HG02610 (cell line): ENCODE results near the gene SREK1.

ENCODE experiments used
- ATAC-seq: cut with Tn5 transposase; IDR thresholded peaks from one replicate; pipeline ENCODE4 v1.9.1; 2021; ENCODE audit warnings: mild to moderate bottlenecking, moderate library complexity; ENCODE audit not compliant: unreplicated experiment

The SREK1 gene

DNA sequence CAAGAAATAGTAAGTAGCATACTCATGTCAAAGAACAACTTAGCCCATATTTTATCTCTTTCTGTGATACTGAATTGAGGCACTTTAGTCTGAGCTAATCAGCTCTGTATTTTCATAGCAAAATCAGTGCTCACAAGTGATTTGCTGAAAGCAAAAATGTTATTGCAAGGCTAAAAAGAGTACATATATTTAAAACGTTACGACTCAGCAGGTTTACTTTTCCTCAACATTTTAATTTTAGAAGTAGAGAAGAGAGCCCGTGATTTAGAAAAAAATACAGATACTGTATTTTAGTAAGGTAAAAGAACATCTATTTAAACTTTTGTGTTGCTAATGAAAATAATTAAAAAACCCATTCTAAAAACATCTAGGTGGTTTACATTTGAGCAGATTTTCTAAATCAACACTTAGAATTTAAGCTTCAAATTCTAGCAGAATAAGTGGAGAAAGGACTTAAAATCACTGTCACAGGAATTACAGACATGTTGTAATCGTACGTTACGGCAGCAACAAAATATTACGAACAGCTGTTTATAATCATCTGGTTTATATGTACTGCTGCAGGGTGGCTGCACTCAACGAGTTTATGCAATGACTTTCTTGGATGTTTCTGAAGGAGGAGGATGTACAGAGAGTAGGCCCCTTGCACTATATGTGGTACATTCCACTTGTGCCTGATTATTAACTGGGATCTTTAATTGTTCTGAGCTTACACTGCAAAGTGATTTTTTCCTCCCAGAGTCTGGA, 20.1 kb downstream of the SREK1 start:
- ATAC-seq, result no peak

DNA sequence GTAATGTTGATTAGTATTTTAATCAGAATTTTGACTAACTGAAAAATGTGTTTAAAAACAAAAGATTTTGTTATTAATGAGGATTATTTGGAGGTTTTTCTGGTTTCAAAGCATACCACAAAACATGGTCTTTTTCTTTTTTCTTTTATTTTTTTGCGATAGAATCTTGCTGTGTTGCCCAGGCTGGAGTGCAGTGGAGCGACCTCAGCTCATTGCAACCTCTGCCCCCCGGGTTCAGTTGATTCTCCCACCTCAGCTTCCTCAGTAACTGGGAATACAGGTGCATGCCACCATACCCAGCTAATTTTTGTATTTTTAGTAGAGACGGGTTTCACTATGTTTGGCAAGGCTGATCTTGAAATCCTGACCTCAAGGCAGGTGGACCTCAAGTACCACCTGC, 24.1 kb downstream of the SREK1 start:
- no peak for ATAC-seq

GRCh38 chr5:66169534-66169933, 25.4 kb downstream of the SREK1 start:
- peak; percentile 86 for ATAC-seq

DNA sequence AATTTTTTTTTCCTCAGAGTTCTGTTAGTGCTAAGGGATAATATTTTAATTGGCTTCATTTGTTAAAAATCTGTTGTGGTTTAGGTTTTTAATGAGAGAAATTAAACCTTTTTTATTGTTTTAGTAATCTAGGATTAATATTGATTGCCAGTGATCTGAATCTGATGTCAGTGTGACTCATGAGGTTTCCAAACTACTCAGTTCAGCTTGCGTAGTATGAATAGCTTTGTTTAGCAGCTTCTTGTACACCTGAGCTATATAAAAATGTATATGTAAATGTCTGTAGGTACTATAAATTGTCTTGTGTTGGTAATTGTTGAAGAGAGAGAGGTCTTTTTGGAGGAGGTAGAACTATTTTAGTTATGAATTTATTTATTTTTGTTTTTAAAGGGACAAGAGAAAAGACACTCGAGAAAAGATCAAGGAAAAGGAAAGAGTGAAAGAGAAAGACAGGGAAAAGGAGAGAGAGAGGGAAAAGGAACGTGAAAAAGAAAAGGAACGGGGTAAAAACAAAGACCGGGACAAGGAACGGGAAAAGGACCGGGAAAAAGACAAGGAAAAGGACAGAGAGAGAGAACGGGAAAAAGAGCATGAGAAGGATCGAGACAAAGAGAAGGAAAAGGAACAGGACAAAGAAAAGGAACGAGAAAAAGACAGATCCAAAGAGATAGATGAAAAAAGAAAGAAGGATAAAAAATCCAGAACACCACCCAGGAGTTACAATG, 26.3 kb downstream of the SREK1 start:
- ATAC-seq, result no peak

- no peak for ATAC-seq
These were observed 27.5 kb downstream of the SREK1 start for GRCh38 chr5:66171349-66172344.

DNA sequence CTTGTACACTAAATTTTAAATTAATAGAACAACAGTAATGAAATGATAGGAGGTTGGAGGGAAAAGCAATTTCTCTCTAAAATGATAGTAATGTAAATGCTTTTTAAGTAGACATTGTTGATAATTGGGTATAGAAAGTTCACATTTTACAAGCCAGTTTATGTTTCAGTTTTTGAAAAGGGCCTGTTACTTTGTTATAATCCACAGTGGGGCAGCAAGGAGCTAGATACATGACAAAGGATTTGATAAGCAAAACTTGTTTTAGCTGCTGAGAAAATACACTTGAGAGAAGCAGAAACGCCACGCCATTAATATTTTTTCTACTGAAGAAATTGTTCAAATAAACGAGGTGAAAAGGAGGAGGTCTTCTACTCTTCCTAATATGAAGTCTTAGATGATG, 30.2 kb downstream of the SREK1 start:
- ATAC-seq, result no peak

DNA sequence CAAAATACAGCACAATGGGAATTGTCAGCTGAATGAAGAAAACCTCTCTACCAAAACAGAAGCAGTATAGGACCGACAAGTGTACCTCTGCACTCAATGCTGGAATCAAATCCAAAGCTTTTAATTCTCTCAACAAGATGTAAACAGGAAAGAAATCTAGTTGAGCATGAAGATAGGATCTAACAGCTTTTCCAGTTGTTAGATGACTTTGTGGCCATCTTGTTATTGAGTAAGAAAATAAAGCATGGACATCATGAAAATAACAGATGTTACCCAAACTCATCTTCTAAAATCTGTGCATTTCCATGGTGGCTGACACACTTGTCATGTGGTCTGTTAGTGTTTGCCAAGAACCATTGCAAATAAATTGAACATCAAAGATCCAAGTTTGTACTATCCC, 34.7 kb downstream of the SREK1 start:
- ATAC-seq, result no peak

GRCh38 chr5:66179297-66180051, 35.4 kb downstream of the SREK1 start:
- no peak for ATAC-seq

DNA sequence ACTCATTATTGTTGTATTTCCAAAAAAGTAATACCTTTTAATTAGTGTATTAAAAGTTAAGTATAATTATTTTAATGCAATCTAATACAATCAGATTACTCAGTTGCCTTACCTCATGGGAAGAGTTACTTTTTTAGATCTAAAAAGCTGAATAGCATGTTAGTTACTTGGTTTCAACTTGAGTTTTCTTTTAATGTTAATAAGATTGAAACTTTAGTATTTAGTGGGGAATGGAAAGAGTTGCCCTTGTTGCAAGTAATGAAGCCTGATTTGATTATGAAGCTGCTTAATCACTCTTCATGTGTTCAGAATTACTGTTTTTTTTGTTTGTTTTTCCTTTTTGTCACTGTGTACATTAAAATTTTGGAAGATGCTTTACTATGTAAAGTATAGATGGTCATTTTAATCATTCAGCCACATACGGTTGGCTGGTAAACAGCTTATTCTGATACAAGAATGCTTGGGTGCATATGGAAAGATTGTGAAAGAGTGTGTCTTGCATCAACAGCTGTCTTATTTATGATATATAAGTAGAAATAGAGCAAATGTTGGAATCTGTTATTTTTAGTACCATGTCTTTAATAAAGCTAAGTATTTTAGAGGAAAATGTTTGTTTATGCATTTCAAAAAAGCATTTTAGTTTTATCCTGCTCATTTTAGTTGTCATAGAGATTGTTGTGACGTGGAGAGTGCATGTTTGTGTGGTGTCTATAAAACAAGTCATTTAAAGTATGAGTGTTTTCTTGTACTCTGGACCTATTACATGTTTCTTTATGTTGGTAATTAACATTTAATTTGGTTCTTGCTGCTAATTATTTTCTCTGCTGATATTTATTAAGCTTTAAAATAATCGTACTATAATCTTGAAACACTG, 36.4 kb downstream of the SREK1 start:
- no peak for ATAC-seq

DNA sequence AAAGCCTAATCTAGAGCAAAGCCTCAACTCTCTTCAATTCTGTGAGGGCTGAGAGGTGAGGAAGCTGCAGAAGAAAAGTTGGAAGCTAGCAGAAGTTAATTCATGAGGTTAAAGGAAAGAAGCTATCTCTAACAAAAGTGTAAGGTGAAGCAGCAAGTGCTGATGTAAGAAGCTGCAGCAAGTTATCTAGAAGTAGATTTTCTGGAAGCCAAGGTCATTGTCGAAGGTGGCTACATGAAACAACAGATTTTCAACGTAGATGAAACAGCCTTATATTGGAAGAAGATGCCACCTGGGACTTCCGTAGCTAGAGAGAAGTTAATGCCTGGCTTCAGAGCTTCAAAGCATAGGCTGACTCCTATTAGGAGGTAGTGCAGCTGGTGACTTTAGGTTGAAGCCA, 42.0 kb downstream of the SREK1 start:
- no peak for ATAC-seq

DNA sequence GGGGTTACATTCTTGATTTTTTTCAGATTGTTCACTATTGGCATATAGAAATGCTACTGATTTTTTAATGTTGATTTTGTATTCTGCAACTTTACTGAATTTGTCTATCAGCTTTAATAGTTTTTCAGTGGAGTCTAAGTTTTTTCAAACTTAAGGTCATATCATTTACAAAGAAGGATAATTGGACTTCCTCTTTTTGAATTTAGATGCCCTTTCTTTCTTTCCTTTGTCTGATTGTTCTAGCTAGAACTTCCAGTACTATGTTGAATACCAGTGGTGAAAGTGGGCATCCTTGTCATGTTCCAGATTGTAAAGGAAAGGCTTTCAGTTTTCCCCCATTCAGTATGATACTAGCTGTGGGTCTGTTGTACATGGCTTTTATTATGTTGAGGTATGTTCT, 49.3 kb downstream of the SREK1 start:
- no peak for ATAC-seq

GRCh38 chr5:66197764-66198405, 53.8 kb downstream of the SREK1 start:
- ATAC-seq, result no peak

- ATAC-seq, result no peak
These were observed 54.7 kb downstream of the SREK1 start for GRCh38 chr5:66198837-66199236.

- no peak for ATAC-seq
These were observed 59.4 kb downstream of the SREK1 start for GRCh38 chr5:66203531-66203930.

GRCh38 chr5:66206465-66206864, 62.4 kb downstream of the SREK1 start:
- ATAC-seq, result no peak

DNA sequence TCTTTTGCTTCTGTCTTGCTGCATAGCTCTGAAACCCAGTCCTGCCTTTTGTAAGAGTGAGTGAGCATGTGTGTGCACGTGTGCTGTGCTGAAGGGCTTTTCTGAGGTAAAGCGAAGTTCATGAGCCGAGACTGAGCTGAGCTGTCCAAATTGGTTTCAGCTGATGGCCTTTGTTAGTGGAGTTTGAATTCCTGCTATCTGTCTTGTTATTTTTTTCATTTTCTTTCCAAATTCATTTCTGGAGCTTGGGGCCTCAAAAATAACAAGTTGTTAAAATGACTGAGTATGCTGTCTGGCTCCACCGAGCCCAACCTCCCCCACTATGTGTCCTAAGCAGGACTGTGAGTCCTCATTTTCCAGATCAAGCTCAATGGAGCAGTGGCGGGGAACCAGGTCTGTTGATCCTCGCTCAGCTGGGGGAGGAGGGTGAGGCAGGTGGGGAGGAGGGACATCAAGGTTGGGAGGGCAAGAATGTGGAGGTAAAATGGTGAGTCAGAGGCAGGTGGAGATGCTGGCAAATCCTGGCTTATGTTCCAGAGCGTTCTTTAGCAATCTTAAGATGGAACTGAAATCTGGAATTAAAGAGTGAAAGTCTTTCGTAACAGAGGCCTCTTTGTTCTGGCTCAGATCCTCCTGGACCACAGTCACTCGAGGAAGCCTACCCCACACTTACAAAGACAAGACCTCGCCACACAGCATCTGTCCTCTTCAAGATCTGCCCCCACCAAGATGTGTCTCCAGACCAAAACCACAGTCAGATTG, 63.9 kb downstream of the SREK1 start:
- ATAC-seq, result no peak

GRCh38 chr5:66209350-66209749, 65.2 kb downstream of the SREK1 start:
- no peak for ATAC-seq

GRCh38 chr5:66209794-66210193, 65.7 kb downstream of the SREK1 start:
- no peak for ATAC-seq
